HG03460 (cell line): ENCODE measurements around the gene NSFL1C.

ENCODE experiments used
- ATAC-seq: cut with Tn5 transposase; IDR thresholded peaks from one replicate; pipeline ENCODE4 v1.9.1; 2021; ENCODE audit not compliant: unreplicated experiment

NSFL1C gene

GRCh38 chr20:1486566-1486965, 19.9 kb upstream of the NSFL1C start:
- ATAC-seq, result no peak

- ATAC-seq, result no peak
Measured at GRCh38 chr20:1484438-1485116, 17.9 kb upstream of the NSFL1C start.

GRCh38 chr20:1479831-1480595, 13.4 kb upstream of the NSFL1C start:
- no peak for ATAC-seq

- no peak for ATAC-seq
Measured at GRCh38 chr20:1478566-1478965, 11.9 kb upstream of the NSFL1C start.

GRCh38 chr20:1477896-1478490, 11.3 kb upstream of the NSFL1C start:
- no peak for ATAC-seq

- no peak for ATAC-seq
Measured at GRCh38 chr20:1474817-1475603, 8.4 kb upstream of the NSFL1C start.

GRCh38 chr20:1474325-1474724, 7.7 kb upstream of the NSFL1C start:
- ATAC-seq, result no peak

- no peak for ATAC-seq
Measured at GRCh38 chr20:1473246-1474220, 6.9 kb upstream of the NSFL1C start.

GRCh38 chr20:1472556-1473245, 6.1 kb upstream of the NSFL1C start:
- ATAC-seq, result no peak

- ATAC-seq, result no peak
Measured at GRCh38 chr20:1471242-1471641, 4.6 kb upstream of the NSFL1C start.

- no peak for ATAC-seq
Measured at GRCh38 chr20:1469925-1470571, 3.4 kb upstream of the NSFL1C start.

- no peak for ATAC-seq
Measured at GRCh38 chr20:1469306-1469905, 2.8 kb upstream of the NSFL1C start.

- no peak for ATAC-seq
Measured at GRCh38 chr20:1468117-1468624, 1.5 kb upstream of the NSFL1C start.

- no peak for ATAC-seq
Measured at GRCh38 chr20:1467355-1468116, 887 bp upstream of the NSFL1C start.

- peak; percentile 1 for ATAC-seq
Measured at GRCh38 chr20:1467082-1467354, 369 bp upstream of the NSFL1C start.

GRCh38 chr20:1465470-1466210, 1.0 kb downstream of the NSFL1C start:
- no peak for ATAC-seq

- ATAC-seq, result no peak
Measured at GRCh38 chr20:1463971-1464570, 2.6 kb downstream of the NSFL1C start.
